GM12872 (cell line): Measurements from ENCODE around the gene TMEM270.

ENCODE experiments used
- CTCF ChIP-seq: IDR thresholded peaks from 3 replicates; pipeline ENCODE4 v1.5.1; 2011; ENCODE audit warnings: low read depth, mild to moderate bottlenecking, low read length, moderate library complexity; ENCODE audit not compliant: insufficient read depth

TMEM270 gene

GRCh38 chr7:73869011-73869798, 8.2 kb downstream of the TMEM270 start:
- TF ChIP-seq CTCF = no peak

GRCh38 chr7:73870041-73870492, 9.1 kb downstream of the TMEM270 start:
- TF ChIP-seq CTCF = no peak

GRCh38 chr7:73871163-73872011, 10.4 kb downstream of the TMEM270 start:
- TF ChIP-seq CTCF = no peak

- TF ChIP-seq CTCF = no peak
Measured at GRCh38 chr7:73872056-73872908, 11.3 kb downstream of the TMEM270 start.

- no peak for TF ChIP-seq CTCF
Measured at GRCh38 chr7:73876361-73876760, 15.4 kb downstream of the TMEM270 start.

- no peak for TF ChIP-seq CTCF
Measured at GRCh38 chr7:73876973-73877372, 16.0 kb downstream of the TMEM270 start.

- TF ChIP-seq CTCF = no peak
Measured at GRCh38 chr7:73879977-73880681, 19.2 kb downstream of the TMEM270 start.
